ENCODE data around the gene ITPR1. TPM values are rescaled to one million over a fixed set of nuclear protein-coding genes. Genes with fewer than 3 reads are reported as not detected.

ITPR1 gene
- total RNA-seq, 2 donors from 2014 or later, result 254 to 283 TPM

DNA sequence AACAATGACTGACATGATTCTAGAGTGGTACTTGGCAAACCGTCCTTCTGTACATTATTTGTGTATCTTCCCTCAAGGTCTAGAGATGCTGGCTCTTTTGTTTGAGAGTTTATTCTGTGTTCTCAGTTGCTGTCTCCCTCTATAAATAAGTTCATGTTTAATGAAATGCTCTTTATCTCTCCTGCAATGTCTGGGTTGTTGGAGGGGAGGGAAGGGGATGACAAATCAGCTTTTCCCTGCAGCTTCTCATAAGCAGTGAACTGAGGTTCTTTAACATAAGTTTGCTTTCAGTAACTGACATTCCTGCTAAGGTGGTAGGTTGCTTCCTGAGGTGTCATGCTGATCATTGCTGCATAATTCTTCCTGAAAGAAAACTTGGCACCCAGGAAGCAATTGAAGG is 21.8 kb downstream of the ITPR1 start:
- Histone ChIP-seq H3K27ac (peak overlapping the region; percentile 35 to 78), H3K9me3 (no peaks in the 10 kb centered on the region), H3K4me1 (ENCODE audit: control insufficient read depth in 1 of 2, low read depth in 2 of 2) (peaks cover 46 to 82% of the 10 kb centered on the region in 2 donors), H3K27me3 (replicated peaks; ENCODE audit: insufficient read depth) (no peaks in the 10 kb centered on the region), H3K36me3 (no peaks in the 10 kb centered on the region), H3K4me3 (no peak overlapping the region)
- DNase-seq (ENCODE audit: low spot score), result no peak
- no peak for ATAC-seq (ENCODE audit: insufficient number of reproducible peaks, low FRiP score, low read depth)
- TF ChIP-seq, protein P1, sequence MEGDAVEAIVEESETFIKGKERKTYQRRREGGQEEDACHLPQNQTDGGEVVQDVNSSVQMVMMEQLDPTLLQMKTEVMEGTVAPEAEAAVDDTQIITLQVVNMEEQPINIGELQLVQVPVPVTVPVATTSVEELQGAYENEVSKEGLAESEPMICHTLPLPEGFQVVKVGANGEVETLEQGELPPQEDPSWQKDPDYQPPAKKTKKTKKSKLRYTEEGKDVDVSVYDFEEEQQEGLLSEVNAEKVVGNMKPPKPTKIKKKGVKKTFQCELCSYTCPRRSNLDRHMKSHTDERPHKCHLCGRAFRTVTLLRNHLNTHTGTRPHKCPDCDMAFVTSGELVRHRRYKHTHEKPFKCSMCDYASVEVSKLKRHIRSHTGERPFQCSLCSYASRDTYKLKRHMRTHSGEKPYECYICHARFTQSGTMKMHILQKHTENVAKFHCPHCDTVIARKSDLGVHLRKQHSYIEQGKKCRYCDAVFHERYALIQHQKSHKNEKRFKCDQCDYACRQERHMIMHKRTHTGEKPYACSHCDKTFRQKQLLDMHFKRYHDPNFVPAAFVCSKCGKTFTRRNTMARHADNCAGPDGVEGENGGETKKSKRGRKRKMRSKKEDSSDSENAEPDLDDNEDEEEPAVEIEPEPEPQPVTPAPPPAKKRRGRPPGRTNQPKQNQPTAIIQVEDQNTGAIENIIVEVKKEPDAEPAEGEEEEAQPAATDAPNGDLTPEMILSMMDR (IDR thresholded peaks at IDR 0.05), result no peak

GRCh38 chr3:4515916-4516579 is 22.9 kb downstream of the ITPR1 start:
- peak overlapping the region; percentile 37 for H3K4me3 ChIP-seq
- DNase-seq (ENCODE audit: low spot score) (no peak), ATAC-seq (ENCODE audit: insufficient number of reproducible peaks, low FRiP score, low read depth) (no peak)
- TF ChIP-seq, protein P1 (IDR thresholded peaks at IDR 0.05), result no peak
- no peaks in the 10 kb centered on the region for H3K27me3 ChIP-seq (replicated peaks; ENCODE audit: insufficient read depth)
- H3K4me1 ChIP-seq (ENCODE audit: control insufficient read depth in 1 of 2, low read depth in 2 of 2), result peaks cover 53 to 90% of the 10 kb centered on the region in 2 donors
- no peaks in the 10 kb centered on the region for H3K36me3 ChIP-seq
- H3K27ac ChIP-seq, result peak overlapping the region; percentile 35 to 78
- H3K9me3 ChIP-seq, result no peaks in the 10 kb centered on the region

DNA sequence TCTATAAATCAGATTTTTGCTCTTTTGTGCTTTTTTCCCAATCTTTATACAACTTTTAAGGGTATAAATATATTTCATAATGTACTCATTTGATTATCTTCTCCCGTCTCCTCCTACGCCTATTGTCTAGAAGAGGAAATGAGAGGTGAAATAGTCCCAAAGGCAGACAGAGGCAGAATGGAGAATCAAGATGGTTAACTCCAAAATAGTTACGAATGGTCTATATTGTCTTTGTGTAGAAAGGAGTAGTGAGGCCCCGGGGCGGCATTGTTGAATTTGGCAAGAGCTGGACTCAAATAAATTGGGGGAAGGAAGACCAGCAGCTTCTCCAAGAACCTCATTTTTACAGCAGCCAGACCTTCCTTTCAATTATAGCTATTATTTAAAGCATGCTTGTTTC is 23.9 kb downstream of the ITPR1 start:
- H3K4me1 ChIP-seq (ENCODE audit: control insufficient read depth in 1 of 2, low read depth in 2 of 2), result peaks cover 53 to 86% of the 10 kb centered on the region in 2 donors
- H3K27me3 ChIP-seq (replicated peaks; ENCODE audit: insufficient read depth), result no peaks in the 10 kb centered on the region
- TF ChIP-seq, protein P1 (IDR thresholded peaks at IDR 0.05), result no peak
- ATAC-seq (ENCODE audit: insufficient number of reproducible peaks, low FRiP score, low read depth) (no peak), DNase-seq (ENCODE audit: low spot score) (no peak)
- H3K9me3 ChIP-seq, result no peaks in the 10 kb centered on the region
- no peak overlapping the region for H3K4me3 ChIP-seq
- H3K36me3 ChIP-seq, result no peaks in the 10 kb centered on the region
- peak overlapping the region in 1 of 2 donors; percentile 78 for H3K27ac ChIP-seq

DNA sequence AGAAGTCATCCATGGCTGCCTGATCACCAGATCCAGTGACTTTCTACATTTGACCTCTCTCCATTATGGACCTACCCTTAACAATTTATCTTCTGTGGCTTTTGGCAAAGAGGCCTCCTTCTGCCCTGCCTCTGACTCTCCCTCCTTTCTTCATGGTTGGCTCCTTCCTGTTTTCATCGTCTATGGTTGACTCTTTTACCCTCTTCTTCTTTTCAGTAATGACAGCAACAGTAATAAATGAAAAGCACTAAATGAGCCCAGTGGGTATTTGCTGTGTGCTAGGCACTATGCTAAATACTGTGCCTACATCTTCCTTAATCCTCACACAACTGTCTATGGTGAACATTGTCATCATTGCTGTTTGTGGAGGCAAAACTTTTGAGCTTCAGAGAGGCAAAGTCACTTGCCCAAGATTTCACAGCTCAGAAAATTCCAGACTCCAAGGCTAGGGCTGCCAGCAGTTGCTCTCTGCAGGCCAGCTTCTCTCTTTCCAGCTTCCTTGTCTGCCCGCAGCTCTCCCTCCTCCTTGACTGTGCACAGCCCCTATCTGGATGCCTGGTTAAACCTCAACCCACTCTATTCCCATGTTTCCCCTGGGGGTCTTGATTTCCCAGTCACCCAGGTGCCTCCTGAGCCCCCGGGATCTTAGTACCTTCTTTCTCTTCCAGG is 24.6 kb downstream of the ITPR1 start:
- H3K4me1 ChIP-seq (ENCODE audit: control insufficient read depth in 1 of 2, low read depth in 2 of 2), result peaks cover 53 to 86% of the 10 kb centered on the region in 2 donors

More for the DNA sequence above, 24.6 kb downstream of the ITPR1 start:
- Histone ChIP-seq H3K27ac (peak overlapping the region; percentile 31 to 78), H3K4me3 (no peak overlapping the region), H3K9me3 (no peaks in the 10 kb centered on the region), H3K27me3 (replicated peaks; ENCODE audit: insufficient read depth) (no peaks in the 10 kb centered on the region), H3K36me3 (no peaks in the 10 kb centered on the region)
- no peak for DNase-seq (ENCODE audit: low spot score)
- TF ChIP-seq, protein P1 (IDR thresholded peaks at IDR 0.05), result no peak
- ATAC-seq (ENCODE audit: insufficient number of reproducible peaks, low FRiP score, low read depth), result no peak

Data from thoracic aorta (tissue), 2 donors.